Bronchial epithelial cell (primary cell): ENCODE measurements around the gene FRMD3. TPM values are rescaled to one million over a fixed set of nuclear protein-coding genes. Genes with fewer than 3 reads are reported as not detected.

ENCODE experiments used
- DNase-seq: peaks from one replicate; pipeline ENCODE4 v3.0.0-alpha.2; 2010; ENCODE audit warnings: low read depth
- FAIRE-seq: peaks from 2 replicates; lab custom pipeline; 2011; peaks lifted over from hg19 to GRCh38; lab: Jason Lieb, UNC
- H3K27me3 ChIP-seq: 2 replicates; pipeline ENCODE4 v1.5.1; 2011; ENCODE audit warnings: low read length; ENCODE audit not compliant: control insufficient read depth, insufficient read depth
- H3K36me3 ChIP-seq: 2 replicates; pipeline ENCODE4 v1.5.1; 2011; ENCODE audit warnings: low read length; ENCODE audit not compliant: control insufficient read depth, insufficient read depth
- H3K4me3 ChIP-seq: 2 replicates; pipeline ENCODE4 v1.5.1; 2011; ENCODE audit warnings: mild to moderate bottlenecking, low read depth, low read length, control low read depth
- total RNA-seq: library from RNA; depleted of rRNA; stranded (reverse); fragments of >200 nt; gene quantifications from 2 replicates; pipeline ENCODE4 v1.2.1, GENCODE V29; 2014
- TF ChIP-seq, protein P1 (sequence below): IDR thresholded peaks from 2 replicates; pipeline ENCODE4 v1.5.1; 2011; ENCODE audit warnings: mild to moderate bottlenecking, moderate library complexity, low read length, control low read depth, inconsistent platforms; ENCODE audit not compliant: insufficient read depth, severe bottlenecking

FRMD3 gene
- total RNA-seq, 1 donor from 2014 or later = under 0.01 TPM

DNA sequence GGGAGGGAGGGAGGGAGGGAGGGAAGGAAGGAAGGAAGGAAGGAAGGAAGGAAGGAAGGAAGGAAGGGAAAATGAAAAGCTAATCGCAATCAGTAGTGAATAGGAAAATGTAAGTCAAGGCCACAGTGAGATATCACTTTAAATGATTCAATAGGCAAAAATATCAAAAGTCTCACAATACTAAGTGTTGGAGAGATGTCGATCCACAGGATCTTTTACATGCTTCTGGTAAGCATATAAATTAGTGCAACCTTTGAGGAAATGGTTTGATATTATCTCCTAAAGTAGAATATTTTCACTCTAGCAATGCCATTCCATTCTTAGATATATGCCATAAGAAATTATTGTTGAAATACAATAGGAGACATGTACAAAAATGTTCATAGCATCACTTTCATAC is 58.4 kb downstream of the FRMD3 start:
- no peaks in the 10 kb centered on the region for H3K36me3 ChIP-seq
- no peak for FAIRE-seq
- DNase-seq = no peak
- no peaks in the 10 kb centered on the region for H3K27me3 ChIP-seq
- H3K4me3 ChIP-seq = no peak overlapping the region
- TF ChIP-seq, protein P1, sequence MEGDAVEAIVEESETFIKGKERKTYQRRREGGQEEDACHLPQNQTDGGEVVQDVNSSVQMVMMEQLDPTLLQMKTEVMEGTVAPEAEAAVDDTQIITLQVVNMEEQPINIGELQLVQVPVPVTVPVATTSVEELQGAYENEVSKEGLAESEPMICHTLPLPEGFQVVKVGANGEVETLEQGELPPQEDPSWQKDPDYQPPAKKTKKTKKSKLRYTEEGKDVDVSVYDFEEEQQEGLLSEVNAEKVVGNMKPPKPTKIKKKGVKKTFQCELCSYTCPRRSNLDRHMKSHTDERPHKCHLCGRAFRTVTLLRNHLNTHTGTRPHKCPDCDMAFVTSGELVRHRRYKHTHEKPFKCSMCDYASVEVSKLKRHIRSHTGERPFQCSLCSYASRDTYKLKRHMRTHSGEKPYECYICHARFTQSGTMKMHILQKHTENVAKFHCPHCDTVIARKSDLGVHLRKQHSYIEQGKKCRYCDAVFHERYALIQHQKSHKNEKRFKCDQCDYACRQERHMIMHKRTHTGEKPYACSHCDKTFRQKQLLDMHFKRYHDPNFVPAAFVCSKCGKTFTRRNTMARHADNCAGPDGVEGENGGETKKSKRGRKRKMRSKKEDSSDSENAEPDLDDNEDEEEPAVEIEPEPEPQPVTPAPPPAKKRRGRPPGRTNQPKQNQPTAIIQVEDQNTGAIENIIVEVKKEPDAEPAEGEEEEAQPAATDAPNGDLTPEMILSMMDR = no peak

DNA sequence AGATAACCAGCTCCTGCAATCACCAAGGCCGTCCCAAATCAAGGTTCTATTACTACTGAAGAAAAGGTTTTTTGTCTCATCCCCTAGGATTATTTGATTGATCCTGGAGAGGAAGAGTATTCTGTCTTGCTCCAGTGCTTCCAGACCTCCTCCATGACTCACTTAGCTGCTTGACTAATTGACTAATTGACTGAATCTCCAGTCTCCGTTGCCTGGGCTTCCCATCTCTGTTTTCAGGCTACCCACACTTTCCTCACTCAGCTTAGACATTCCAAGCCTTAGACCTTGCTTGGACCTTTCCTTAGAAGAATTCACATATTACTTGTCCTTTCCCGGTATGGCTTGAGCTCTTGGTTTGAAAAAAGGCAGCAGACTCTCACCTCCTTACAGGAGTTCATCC is 60.6 kb downstream of the FRMD3 start:
- TF ChIP-seq, protein P1 = no peak
- no peak for FAIRE-seq

DNA sequence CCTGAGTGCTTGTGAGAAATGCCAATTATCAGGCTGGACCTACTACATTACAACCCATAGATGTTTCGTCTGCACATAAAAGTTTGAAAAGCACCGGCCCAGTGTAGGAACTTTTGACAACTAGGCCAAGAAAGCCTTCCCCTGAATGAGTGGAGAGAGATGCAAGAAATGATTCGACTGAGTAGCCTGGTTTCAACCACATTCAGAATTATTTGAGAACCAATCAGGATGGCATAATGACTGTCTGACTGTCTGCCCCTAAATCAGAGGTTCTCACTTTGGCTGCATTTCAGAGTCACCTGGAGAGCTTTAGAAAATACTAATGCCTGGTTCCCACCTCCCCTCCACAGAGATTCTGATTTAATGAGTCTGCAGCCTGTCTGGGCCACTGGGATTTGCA is 61.1 kb downstream of the FRMD3 start:
- Histone ChIP-seq H3K27me3 (no peaks in the 10 kb centered on the region), H3K4me3 (no peak overlapping the region), H3K36me3 (no peaks in the 10 kb centered on the region)
- TF ChIP-seq, protein P1 = no peak
- DNase-seq (no peak), FAIRE-seq (no peak)

More for the DNA sequence above, 60.6 kb downstream of the FRMD3 start:
- no peaks in the 10 kb centered on the region for H3K27me3 ChIP-seq
- H3K4me3 ChIP-seq = no peak overlapping the region
- no peaks in the 10 kb centered on the region for H3K36me3 ChIP-seq
- peak; percentile 12 for DNase-seq

DNA sequence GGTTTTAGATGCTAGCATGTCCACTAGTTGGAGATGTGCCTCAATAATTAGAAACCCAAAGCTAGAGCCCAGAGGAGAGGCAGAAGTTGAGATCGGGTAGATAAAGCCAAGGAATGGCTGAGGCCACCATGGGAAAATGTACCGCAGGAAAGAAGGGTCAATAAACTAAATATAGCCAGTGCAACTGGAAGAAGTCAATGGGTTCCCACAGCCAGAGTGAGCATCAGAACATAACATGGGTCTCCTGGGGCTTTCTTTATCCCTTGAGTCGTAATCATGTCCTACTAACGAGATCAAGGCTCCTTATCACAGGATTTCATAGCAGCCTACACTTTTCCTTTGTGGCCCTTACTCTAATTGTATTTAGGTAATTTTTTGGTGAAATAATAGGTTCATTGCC is 61.7 kb downstream of the FRMD3 start:
- DNase-seq (no peak), FAIRE-seq (no peak)
- Histone ChIP-seq H3K36me3 (no peaks in the 10 kb centered on the region), H3K4me3 (no peak overlapping the region), H3K27me3 (no peaks in the 10 kb centered on the region)
- TF ChIP-seq, protein P1 = no peak

DNA sequence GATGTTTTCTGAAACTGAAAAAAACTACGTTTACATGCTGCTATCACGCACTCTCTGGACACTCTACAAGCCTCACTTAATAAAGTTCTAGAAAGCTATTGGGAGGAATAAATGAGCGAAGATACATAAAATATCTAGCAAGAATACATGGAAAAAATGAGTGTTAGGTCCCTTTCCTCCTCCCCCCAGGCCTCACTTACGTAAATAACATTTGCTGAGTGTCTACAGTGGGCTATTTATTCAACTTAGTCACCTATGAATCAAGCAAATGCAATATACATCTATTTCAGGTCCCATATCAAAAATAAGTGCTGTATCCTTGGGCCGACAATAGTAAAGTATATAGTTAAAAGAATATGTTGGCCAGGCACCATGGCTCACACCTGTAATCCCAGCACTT is 62.5 kb downstream of the FRMD3 start:
- DNase-seq (no peak), FAIRE-seq (no peak)
- Histone ChIP-seq H3K36me3 (no peaks in the 10 kb centered on the region), H3K27me3 (no peaks in the 10 kb centered on the region), H3K4me3 (no peak overlapping the region)
- TF ChIP-seq, protein P1 = no peak

DNA sequence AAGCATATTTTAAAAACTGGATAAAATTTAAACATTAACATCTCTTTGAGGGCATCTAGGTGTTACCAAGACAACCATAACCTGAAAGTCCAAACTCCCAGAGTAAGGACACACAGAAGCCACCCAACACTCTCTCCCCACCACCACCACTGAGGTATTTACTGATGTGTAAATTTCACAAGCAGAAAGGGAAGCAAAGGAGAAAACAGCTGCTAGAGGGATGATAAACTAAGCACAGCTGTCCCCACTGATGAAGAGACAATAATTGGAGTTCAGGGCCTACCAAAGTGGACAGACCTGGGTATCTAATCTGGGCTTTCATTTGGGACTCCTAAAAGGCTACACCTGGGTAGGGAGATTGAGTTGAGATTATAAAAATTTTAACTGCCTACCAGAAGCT is 63.6 kb downstream of the FRMD3 start:
- Histone ChIP-seq H3K27me3 (no peaks in the 10 kb centered on the region), H3K36me3 (no peaks in the 10 kb centered on the region), H3K4me3 (no peak overlapping the region)
- no peak for FAIRE-seq
- DNase-seq = no peak
- TF ChIP-seq, protein P1 = no peak
